ENCODE measurements around the gene FUNDC2. TPM values are rescaled to one million over a fixed set of nuclear protein-coding genes. Genes with fewer than 3 reads are reported as not detected.

FUNDC2 gene
- total and polyA plus RNA-seq, 2 donors (not counting 3 experiments of a cell fraction or from before 2014, with no cell fraction given) = 53.3 to 65.6 TPM

DNA sequence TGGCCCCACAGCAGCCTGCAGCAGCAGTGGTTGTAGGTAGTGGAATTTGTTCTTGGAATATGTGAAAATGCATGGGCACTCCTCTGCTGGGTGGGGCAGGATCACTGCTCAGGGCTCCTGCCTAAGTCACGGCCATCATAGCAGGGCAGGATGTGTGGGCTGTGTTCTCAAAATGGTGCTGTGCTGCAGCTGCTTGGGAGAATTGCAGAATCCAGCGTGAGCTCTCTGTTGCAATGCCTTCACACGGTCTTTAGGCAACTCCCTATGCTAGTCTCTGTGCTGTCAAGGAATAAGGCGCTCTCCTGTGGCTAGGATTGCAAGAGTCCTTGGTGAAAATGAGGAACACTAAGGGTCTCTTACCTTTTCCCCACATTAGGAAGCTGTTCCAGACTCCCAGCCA is 47.0 kb upstream of the FUNDC2 start:
- DNase-seq (ENCODE audit: low read depth, low spot score) (no peak), FAIRE-seq (no peak)
- peaks cover 3% of the 10 kb centered on the region for H3K4me1 ChIP-seq (ENCODE audit: control insufficient read depth, extremely low read depth, insufficient read depth, low read length)
- ChIA-PET POLR2A (no interaction called here), CTCF (interaction anchor here (1.4 to 3.1 kb wide), 4 partner anchors 62 to 237 kb away, joined by 6 to 12 read pairs (median 8); partner anchors contain the start of gene VBP1)
- intact Hi-C loops (cut with micrococcal nuclease) = loop anchor here (1.0 to 2.0 kb wide), 6 partner anchors 47 to 841 kb away; partner anchors contain the start of genes FUNDC2 and VBP1
- TF ChIP-seq MYC (IDR thresholded peaks at IDR 0.05; ENCODE audit: low read depth, low read length) = no peak
- no peak for TF ChIP-seq JUN (IDR thresholded peaks at IDR 0.05; ENCODE audit: borderline replicate concordance, insufficient read depth, insufficient read length, low read depth)
- no peak for TF ChIP-seq FOS (IDR thresholded peaks at IDR 0.05; ENCODE audit: borderline replicate concordance, insufficient read depth, low read length)
- TF ChIP-seq, protein P1, sequence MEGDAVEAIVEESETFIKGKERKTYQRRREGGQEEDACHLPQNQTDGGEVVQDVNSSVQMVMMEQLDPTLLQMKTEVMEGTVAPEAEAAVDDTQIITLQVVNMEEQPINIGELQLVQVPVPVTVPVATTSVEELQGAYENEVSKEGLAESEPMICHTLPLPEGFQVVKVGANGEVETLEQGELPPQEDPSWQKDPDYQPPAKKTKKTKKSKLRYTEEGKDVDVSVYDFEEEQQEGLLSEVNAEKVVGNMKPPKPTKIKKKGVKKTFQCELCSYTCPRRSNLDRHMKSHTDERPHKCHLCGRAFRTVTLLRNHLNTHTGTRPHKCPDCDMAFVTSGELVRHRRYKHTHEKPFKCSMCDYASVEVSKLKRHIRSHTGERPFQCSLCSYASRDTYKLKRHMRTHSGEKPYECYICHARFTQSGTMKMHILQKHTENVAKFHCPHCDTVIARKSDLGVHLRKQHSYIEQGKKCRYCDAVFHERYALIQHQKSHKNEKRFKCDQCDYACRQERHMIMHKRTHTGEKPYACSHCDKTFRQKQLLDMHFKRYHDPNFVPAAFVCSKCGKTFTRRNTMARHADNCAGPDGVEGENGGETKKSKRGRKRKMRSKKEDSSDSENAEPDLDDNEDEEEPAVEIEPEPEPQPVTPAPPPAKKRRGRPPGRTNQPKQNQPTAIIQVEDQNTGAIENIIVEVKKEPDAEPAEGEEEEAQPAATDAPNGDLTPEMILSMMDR (IDR thresholded peaks at IDR 0.05; ENCODE audit: extremely low read depth in 1 of 2, insufficient read depth in 1 of 2, low read depth in 1 of 2, low read length in 2 of 2) = no peak
- no peak for TF ChIP-seq POLR2A (IDR thresholded peaks at IDR 0.05; ENCODE audit: low read depth, low read length)
- H3K4me2 ChIP-seq (ENCODE audit: insufficient read depth, low read length) = no peak overlapping the region
- dilution Hi-C loops (cut with MboI; ENCODE audit: extremely low pct_ligation_motif_present, low sequenced_read_pairs) = no loop called here
- H3K4me3 ChIP-seq (replicated peaks in 1 of 3; ENCODE audit: insufficient read depth in 1 of 3, low read depth in 1 of 3, low read length in 3 of 3) = no peak overlapping the region
- no peaks in the 10 kb centered on the region for H3K9me1 ChIP-seq (replicated peaks; ENCODE audit: control insufficient read depth, extremely low read depth, insufficient read depth, low read length)
- BruUV-seq (replicated peaks) = no TSS peak
- H3K27me3 ChIP-seq (ENCODE audit: control insufficient read depth in 2 of 2, insufficient read depth in 2 of 2, low read length in 2 of 2) = no peaks in the 10 kb centered on the region
- H3K79me2 ChIP-seq (ENCODE audit: control insufficient read depth, insufficient read depth, low read length) = no peaks in the 10 kb centered on the region
- H3K27ac ChIP-seq (ENCODE audit: insufficient read depth, low read depth, low read length) = no peak overlapping the region
- no peaks in the 10 kb centered on the region for H3K9me3 ChIP-seq (replicated peaks; ENCODE audit: control insufficient read depth, insufficient read depth, low read length)
- no peak overlapping the region for H2AFZ ChIP-seq (ENCODE audit: low read depth, low read length)
- H3K36me3 ChIP-seq (ENCODE audit: control insufficient read depth in 2 of 2, extremely low read depth in 1 of 2, insufficient read depth in 2 of 2, low read length in 2 of 2) = no peaks in the 10 kb centered on the region
- H3K9ac ChIP-seq (replicated peaks; ENCODE audit: extremely low read depth, insufficient read depth, low read length) = no peak overlapping the region
- H4K20me1 ChIP-seq (replicated peaks; ENCODE audit: control insufficient read depth, extremely low read depth, insufficient read depth, low read length) = no peaks in the 10 kb centered on the region

Data from endothelial cell of umbilical vein (primary cell).